HG03025 (cell line): Measurements from ENCODE around the gene RNF148.

ENCODE experiments used
- ATAC-seq: cut with Tn5 transposase; IDR thresholded peaks from one replicate; pipeline ENCODE4 v1.9.1; 2021; ENCODE audit warnings: mild to moderate bottlenecking, moderate library complexity; ENCODE audit not compliant: unreplicated experiment, low FRiP score

The RNF148 gene, protein sequence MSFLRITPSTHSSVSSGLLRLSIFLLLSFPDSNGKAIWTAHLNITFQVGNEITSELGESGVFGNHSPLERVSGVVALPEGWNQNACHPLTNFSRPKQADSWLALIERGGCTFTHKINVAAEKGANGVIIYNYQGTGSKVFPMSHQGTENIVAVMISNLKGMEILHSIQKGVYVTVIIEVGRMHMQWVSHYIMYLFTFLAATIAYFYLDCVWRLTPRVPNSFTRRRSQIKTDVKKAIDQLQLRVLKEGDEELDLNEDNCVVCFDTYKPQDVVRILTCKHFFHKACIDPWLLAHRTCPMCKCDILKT

DNA sequence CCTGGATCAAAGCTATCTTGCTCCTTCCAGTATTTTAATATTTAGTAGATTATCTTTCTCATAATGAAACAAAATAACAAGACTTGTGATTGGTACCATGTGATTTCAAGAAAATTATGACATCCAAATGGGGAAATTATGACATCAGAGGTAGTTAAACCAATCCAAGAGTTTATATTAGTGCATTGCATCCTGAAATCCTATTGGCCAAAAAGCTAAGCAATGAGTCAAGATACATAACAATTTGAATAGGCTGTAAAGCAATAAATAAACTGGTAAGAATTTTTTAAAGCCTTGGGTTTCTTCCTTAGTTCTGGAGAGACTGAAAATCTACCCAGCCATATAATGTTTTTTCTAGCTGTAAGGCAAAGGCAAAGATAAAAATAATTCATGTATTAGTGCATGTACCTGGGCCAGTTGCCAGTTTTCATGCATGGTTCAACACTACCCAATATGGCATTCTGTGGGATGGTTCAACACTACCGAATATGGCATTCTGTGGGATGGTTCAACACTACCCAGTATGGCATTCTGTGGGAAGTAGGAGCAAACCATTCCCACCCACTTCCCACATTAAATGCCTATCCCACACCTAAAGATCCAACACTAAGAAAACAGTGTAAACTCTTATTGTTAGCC is at the start of gene RNF148:
Gene RNF148 (minus strand): TSS at position 51 of the 639 bp plus-strand sequence. CDS start 172 bp downstream, outside the sequence.
- no peak for ATAC-seq

DNA sequence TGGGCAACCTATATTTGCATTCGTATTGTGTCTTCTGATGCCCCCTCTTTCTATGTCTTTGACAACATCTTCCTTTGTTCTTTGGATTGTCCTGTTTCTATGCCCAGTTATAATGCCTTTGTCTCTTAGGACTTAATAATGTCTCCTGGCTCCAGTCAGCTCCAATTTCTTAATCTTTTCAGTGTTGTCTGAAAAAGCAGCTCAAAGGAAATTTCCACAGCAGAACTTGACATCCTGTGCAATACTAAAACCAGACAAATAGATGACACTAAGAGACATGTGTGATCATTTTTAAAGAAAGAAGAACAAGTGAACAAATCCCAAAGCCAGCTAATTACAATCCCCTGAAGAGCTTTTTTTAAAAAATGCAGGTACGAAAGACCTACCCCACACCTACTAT is 47.7 kb upstream of the RNF148 start:
- ATAC-seq, result no peak

DNA sequence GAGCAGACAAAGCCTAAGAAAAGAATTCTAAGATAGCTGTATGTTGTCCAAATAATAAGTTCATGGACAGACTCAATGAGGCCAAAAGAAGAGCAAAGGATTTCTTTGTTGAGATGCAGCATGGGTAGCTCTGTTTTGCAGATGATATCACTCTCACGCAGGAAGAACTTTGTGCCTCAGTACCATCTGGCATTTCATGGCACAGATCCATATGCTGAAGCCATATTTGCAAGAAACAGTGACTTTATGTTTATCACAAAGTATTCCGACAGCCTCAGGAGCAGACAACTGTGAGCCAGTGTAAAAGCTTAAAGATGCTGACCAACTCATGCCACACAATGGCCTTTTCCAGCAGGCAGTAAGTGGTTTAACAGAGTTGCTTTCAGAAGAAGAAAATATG is 45.5 kb upstream of the RNF148 start:
- ATAC-seq, result no peak

DNA sequence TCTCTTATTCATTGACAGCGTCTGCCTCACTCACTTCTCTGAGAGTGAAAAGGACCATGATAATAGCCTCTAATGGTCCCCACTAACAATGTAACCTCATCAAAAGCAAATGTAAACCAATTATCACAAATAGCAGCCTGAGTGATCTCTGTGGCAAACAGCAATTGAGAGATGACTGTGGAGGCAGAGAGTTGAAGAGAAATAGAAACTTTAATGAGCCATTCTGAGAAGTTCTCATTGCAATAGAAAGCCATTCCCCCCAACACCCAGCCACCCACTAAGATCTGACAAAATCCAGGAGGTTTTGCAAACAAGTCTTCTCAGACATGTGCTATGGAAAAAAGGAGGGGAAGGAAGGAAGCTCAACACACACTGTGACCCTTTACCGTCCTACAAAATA is 44.2 kb upstream of the RNF148 start:
- no peak for ATAC-seq

DNA sequence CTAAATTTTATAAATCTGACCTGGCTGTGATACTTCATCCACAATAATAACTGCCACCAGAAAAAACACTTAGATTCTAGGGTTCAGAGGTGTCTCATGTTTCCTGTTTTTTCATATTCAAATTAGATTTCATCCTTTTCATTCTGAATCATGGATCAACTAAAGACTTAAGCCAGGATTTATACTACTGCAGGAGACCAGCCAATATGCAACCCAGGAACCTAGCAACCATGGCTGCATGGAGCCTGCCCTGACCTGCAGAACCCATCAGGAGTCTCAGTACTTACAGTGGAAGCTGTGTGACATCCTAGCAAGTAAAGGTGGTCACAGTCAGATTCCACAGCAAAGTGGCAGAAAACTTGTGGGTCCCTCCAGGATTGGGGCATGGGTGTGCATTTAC is 40.5 kb upstream of the RNF148 start:
- ATAC-seq, result no peak

DNA sequence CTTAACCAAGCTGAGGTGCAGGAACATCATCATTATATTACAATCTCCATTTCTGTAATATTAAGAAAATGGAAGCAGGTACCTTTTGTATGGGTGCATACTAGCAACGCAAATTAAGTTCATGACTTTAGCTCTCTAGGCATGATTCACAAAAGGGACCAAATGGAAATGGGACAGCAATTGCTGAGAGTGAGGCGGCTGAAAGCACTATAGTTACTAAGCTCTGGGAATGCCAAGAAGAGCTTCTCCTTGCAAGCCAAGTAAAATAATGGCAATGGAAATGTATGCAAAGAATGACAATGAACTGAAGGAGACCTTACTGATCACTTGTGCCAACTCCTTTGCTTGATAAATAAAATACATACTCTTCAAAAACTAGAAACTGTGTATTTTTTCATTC is 36.2 kb upstream of the RNF148 start:
- no peak for ATAC-seq

DNA sequence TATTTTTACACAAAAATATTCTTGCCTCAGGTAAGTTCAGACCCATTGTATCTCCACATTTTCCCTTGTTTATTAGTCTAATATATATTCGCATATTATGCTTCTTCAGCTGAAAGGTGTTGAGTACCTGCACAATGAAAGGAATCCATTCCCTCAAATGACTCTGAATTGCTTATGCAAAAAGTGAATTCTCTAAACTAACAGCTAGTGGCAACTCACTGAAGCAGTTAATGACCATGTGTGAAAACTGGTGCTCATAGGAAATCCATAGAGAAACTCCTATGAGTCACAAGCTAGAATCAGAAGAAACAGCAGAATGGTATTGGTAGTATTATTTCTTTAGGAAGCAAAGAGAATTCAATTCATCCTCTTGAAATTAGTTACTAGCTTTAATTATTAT is 33.5 kb upstream of the RNF148 start:
- no peak for ATAC-seq

DNA sequence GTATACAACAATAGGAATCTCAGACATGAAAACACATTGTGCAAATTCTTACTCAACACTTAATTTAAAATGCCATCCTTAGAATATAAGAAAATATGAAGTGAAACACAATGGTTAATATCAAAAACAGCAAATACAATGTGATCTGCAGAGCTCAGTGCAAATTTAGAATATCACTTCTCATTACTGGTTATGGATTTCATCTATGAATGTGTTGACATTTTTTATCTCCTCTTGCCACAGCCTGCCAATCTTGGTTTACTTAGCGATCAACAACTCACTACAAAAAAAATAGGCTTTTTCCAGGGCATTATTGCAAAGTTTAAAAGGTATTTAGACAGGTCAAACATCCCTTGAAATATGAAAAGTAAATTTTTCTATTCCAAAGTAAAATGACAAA is 25.0 kb upstream of the RNF148 start:
- ATAC-seq, result no peak

DNA sequence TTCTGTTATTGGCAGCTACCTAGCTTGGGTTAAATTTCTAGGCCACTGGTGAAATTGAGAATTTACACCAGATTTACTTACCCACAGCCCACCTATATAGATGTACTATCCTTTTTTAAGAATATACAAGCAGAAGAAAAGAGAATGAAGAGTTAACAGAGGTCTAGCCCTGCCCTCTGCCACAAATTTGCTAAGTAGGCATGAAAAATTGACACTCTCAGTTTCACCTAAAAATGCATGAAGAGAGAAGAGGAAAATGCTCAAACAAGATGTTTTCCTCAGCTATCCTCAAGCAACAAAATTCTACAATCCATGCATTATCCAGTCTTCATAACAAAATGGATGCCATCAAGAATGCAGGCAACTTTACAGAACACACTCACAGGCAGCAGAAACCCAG is 24.6 kb upstream of the RNF148 start:
- ATAC-seq, result no peak

DNA sequence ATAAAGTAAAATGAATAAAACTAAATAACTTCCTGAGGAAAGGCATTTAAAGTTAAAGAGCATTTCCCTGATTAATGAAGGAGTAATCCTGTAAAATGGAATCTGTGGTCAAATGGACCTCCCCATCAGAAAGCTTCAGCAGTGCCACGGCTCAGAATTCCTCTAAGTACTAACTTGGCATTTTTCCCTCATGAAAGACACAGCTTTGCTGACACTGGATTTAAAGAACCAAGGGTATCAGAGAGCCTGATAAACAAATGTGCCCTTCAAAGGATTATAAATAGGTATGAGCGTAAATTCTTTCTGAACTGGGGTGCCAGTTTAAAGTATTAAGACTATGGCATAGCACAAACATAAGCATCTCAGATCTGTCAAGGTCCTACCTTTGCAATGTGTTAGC is 24.2 kb upstream of the RNF148 start:
- no peak for ATAC-seq

DNA sequence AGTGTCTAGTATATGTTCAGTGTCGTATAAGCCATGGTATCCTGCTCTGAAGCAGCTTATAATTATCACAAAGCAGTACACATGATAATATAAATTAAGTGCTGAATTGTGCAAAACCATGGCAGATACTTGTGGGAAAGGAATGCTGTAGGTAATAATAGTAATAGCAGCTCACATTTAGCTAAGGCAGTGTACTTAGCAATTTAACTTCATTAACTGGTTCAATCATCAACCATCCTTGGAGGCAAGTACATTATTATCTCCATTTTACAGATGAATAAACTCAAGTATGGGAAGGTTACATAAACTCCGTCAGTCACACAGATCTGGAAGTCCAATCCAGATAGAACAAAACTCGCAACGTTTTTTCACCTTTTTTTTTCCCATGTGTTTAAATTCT is 21.6 kb upstream of the RNF148 start:
- ATAC-seq, result no peak

DNA sequence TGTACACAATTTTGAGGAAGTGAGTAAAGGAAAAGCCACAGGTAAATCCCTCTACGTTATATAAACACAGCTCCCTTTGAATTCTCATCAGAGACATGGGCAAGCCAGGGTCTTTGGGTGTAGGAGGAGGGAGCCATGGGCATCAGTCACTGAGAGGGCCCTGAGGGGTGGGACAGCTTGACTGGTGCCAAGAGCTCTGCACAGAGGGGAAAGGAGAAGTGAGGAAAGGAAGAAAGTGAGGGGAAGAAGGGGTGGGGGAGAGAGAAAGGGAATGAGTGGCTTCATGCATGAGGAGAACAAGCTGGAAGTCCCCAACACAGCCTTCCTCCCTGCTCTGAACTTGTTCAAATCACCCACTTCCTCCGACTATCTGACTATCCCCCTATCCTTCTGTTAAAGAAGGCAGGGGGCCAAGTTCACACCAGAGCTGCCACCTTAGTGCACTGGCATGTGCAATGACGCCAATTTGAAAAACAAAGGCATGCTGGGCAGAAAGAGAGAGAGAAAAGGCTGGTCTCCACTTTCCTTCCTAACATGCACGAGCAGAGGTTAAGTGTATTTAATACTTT is 16.4 kb upstream of the RNF148 start:
- ATAC-seq, result no peak

DNA sequence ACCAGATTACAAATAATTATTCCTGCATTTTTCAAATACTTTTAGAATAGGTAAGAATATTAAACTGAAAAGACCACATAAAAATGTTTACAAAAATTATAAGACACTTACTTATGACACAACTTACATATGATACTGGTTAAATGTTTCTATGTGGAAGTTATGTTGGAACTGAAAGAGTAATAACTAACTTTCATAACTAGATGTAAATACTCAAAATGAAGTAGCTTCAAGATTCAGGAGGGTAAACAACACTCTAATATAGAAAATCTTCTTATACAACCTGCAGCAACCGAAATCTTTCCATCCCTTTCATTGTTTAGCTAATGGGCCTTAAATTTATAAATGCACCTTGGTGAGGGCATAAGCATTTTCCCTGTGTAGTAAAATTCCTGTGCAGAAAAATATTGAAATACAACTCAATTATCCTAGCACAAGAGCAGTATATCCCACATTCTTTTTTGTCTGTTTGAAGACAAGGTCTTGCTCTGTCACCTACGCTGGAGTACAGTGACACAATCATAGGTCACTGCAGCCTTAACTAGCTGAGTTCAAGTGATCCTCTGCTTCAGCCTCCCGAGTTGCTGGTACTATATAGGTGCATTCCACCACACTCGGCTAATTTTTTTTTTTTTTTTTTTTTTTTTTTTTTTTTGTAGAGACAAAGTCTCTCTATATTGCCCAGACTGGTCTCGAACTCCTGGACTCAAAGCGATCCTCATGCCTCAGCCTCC is 14.8 kb upstream of the RNF148 start:
- ATAC-seq, result no peak

DNA sequence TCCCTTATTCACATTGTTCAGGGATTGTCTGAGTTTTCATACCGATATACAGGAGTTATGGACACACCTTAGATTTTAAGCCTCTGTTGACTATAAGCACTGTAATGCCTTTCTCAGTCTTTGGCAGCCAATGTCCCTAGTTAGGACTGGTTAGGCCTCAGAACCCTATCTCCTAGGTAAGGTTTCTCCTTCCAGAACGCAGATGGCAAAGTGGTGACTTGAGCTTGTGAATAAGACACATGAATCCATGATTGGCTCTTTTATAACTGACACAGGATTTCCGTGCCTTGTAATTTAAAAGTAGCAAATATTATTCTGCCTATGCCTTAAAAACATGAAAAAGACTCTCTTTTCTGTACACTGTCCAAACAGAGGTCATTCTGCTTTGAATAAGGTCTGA is 12.5 kb upstream of the RNF148 start:
- no peak for ATAC-seq

DNA sequence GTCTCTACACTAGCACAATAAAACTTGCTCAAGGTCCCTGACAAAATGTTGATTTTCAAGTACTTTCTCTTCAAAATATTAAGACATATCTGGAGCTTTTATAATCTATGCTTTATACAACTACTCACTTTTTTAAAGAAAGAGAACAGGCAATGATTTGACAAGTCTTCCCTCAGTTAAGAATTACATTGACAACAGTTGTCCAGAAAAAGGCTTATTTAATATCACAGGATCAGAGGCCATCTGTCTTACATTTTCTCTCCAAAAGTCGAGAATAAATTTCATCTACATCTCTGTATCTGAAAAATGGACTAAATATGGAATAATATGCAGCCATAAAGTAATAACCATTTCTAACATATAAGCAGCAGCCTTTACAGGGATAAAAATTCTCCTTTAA is 8.2 kb upstream of the RNF148 start:
- no peak for ATAC-seq

DNA sequence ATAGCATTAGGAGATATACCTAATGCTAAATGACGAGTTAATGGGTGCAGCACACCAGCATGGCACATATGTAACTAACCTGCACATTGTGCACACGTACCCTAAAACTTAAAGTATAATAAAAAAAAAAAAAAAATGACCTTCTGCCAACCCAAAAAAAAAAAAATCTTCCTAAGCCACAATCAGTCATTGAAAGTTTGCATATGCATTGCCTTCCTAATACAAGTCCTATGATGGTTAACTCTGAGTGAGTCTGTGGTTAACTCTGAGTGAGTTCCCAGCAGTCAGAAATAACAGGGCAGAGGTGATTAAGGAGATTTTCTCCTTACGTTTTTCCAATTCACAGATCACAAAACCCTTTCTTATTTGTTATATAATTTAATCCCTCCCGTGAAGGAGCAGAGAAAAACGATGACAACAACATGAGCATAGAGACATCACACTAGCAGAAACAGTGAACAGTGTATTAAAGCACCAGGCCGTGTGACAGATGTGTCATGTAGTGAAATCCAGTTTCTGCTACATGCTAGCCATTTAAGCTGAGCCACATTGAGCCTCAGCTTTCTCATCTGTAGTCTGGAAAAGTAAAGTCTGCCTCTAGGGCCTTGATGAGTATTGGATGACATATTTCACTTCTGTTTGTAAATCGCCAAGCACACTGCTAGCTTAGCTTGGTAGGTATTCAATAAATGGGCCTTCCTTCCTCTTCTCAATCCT is 7.4 kb upstream of the RNF148 start:
- ATAC-seq, result no peak

DNA sequence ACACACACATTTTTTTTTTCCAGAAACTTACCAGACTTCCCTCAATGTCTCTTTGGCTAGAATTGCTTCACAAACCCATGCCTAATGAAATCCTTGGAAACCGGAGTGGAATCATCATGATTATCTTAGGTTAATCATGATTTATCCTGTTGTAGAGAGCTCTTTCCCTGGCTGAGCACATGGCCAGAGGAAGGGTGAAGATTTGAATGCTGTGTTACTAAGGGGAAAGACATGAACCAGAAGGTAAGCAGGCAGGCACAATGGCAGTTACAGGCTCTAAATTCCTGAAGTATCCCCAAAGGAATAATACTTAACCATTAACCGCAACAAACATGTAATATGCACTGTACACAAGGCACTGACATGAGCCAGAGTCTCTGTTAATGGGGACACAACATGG is 4.1 kb upstream of the RNF148 start:
- ATAC-seq, result no peak

DNA sequence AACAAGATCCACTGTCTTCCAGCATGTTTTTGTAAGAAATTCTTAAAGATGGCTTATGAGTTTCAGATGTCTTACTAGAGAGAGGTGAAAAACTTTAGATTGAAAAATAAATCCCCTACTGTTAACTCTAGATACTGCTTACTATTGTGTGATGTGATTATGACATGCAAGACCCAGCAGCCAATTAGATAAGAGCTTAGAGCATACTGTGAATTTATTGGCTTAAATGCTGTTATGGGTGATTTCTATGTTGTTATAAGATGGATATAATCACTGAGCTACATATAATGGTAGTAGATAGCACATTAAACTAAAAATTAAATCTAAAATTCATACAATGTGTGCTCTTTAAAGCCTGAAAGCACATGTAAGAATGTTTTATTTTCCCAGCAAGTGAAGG is 3.7 kb downstream of the RNF148 start, which contains the start of gene RNF133:
Gene RNF133 (minus strand): TSS at position 101 of the 400 bp plus-strand sequence. CDS start 199 bp downstream, outside the sequence.
- no peak for ATAC-seq

DNA sequence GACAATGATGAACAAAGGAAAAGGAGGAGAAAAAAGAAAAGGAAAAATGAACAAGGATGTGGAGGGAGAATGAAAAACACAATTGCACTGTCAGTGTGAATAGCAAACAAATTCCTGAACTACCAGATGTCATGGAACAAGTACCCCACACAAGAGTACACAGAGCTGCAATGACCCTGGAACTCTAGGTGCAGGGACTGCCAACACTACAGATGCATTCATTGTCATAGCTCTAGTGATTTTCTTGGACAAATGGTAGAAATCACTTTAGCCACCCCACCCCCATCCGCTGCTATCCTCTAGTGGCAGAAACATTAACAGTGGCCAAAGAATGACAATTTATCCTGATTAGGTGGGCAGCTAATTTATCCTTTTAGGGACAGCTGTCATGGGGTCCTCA is 6.9 kb downstream of the RNF148 start:
- no peak for ATAC-seq

DNA sequence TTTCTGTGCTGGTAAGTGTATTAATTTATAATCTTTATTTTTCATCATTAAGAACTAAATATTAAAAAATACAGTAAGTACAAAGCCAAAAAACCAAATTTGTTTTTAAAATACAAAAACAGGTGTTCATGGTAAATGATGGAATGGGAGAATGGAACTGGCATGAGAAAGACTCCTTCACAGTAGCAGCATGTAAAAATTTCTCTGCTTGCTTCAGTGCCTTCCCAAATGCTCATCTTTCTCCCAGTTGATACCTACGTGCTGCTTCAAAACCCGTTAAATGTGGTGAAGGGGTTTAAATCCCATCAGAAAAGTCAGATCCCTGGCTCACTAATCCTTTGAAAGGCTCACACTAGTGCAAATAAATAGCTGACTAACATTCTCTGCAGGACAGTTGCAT is 8.0 kb downstream of the RNF148 start:
- no peak for ATAC-seq
